A549 (cell line): ENCODE data around the gene CIRBP. TPM values are rescaled to one million over a fixed set of nuclear protein-coding genes. Genes with fewer than 3 reads are reported as not detected.
A peak's percentile ranks its signal among the peaks of the same experiment; 100 is the strongest.
"Not testable (repeated sequence)": the region's sequence is repeated elsewhere in the genome, so short reads cannot be mapped to it uniquely, and the experiment has no call there.

Experiments
- ATAC-seq, 2 experiments: fragments of 200-7000 bp in 1 of 2; fragments of >200 bp in 1 of 2; cut with Nextera tagmentation in 1 of 2; cut with Tn5 transposase in 1 of 2; 3 replicates each; pipeline versions ENCODE4 v1.8.0 to v1.9.1; 2018 to 2020; ENCODE audit warnings: mild to moderate bottlenecking in 1 of 2, moderate library complexity in 1 of 2
- CTCF ChIA-PET: fragments of 300-600 bp; sonication (Branson Sonifier 250); formaldehyde crosslinking; extraction: SDS; loops from one replicate; lab custom pipeline; 2021; ENCODE audit warnings: antibody characterized with exemption, inconsistent platforms; lab: Yijun Ruan, JAX
- POLR2A ChIA-PET: fragments of 350-600 bp; formaldehyde crosslinking; extraction: SDS; loops from one replicate; lab custom pipeline; 2021; ENCODE audit warnings: antibody characterized with exemption, inconsistent platforms; lab: Yijun Ruan, JAX
- DNase-seq, 2 experiments: peaks; one replicate each; pipeline versions ENCODE4 v3.0.0 to v3.0.0-alpha.2; 2011 to 2016; ENCODE audit warnings: low read depth in 1 of 2, low spot score in 1 of 2
- FAIRE-seq: peaks from 2 replicates; lab custom pipeline; 2011; peaks lifted over from hg19 to GRCh38; lab: Jason Lieb, UNC
- H3K27ac ChIP-seq, 2 experiments: fragments of >200 bp; sonication (Bioruptor Twin); formaldehyde crosslinking; 3 replicates each; pipeline ENCODE4 v1.5.1; 2016 to 2017
- H3K4me1 ChIP-seq: fragments of >200 bp; sonication (Bioruptor Twin); formaldehyde crosslinking; 3 replicates; pipeline ENCODE4 v1.6.1; 2016
- H3K4me2 ChIP-seq: fragments of >200 bp; sonication (Bioruptor Twin); formaldehyde crosslinking; 3 replicates; pipeline ENCODE4 v1.6.1; 2016
- H3K4me3 ChIP-seq: fragments of >200 bp; sonication (Bioruptor Twin); formaldehyde crosslinking; 3 replicates; pipeline ENCODE4 v1.5.1; 2016
- H3K9me3 ChIP-seq: fragments of >200 bp; sonication (Bioruptor Twin); formaldehyde crosslinking; 3 replicates; pipeline ENCODE4 v1.6.1; 2016
- ATOH8 ChIP-seq: fragments of 250-450 bp; sonication (Bioruptor Pico); IDR thresholded peaks from 2 replicates; pipeline ENCODE4 v1.5.0; 2020; ENCODE audit warnings: low read depth, mild to moderate bottlenecking, moderate library complexity
- CEBPB ChIP-seq, 2 experiments: fragments of >200 bp in 1 of 2; sonication (Bioruptor Twin) in 1 of 2; formaldehyde crosslinking in 1 of 2; IDR thresholded peaks; 2 replicates each; pipeline ENCODE4 v1.6.1; 2012 to 2016
- CHD4 ChIP-seq: fragments of 200-600 bp; sonication (generic); IDR thresholded peaks from 2 replicates; pipeline ENCODE4 v1.6.1; 2016; ENCODE audit warnings: antibody characterized with exemption, mild to moderate bottlenecking, borderline replicate concordance
- CTCF ChIP-seq: fragments of >200 bp; sonication (Bioruptor Twin); formaldehyde crosslinking; IDR thresholded peaks from 3 replicates; pipeline ENCODE4 v1.5.1; 2016
- EHMT2 ChIP-seq: fragments of 200-600 bp; sonication (generic); IDR thresholded peaks from 2 replicates; pipeline ENCODE4 v1.6.1; 2016; ENCODE audit warnings: antibody characterized with exemption, low read depth, mild to moderate bottlenecking, moderate library complexity
- ELK1 ChIP-seq: fragments of 150-350 bp; IDR thresholded peaks from 2 replicates; pipeline ENCODE4 v1.6.1; 2014; ENCODE audit warnings: low read depth, mild to moderate bottlenecking, low read length
- FOSB ChIP-seq: fragments of 250-450 bp; sonication (Bioruptor Pico); IDR thresholded peaks from 2 replicates; pipeline ENCODE4 v1.5.0; 2020; ENCODE audit warnings: mild to moderate bottlenecking, moderate library complexity
- FOSL2 ChIP-seq, 2 experiments: fragments of 450-650 bp in 1 of 2; fragments of >200 bp in 1 of 2; sonication (Bioruptor Twin) in 1 of 2; formaldehyde crosslinking; IDR thresholded peaks; 2 replicates each; pipeline versions ENCODE4 v1.5.0 to v1.6.1; 2016 to 2020; ENCODE audit warnings: mild to moderate bottlenecking in 1 of 2, moderate library complexity in 1 of 2
- JUNB ChIP-seq: fragments of >200 bp; sonication (Bioruptor Twin); formaldehyde crosslinking; IDR thresholded peaks from 2 replicates; pipeline ENCODE4 v1.6.1; 2016
- KDM1A ChIP-seq: fragments of 200-600 bp; sonication (generic); IDR thresholded peaks from 2 replicates; pipeline ENCODE4 v1.6.1; 2016; ENCODE audit warnings: low read depth, mild to moderate bottlenecking
- KDM5A ChIP-seq: fragments of 200-600 bp; sonication (generic); IDR thresholded peaks from 2 replicates; pipeline ENCODE4 v1.6.1; 2016; ENCODE audit warnings: antibody characterized with exemption, mild to moderate bottlenecking
- MAX ChIP-seq: IDR thresholded peaks from 2 replicates; pipeline ENCODE4 v1.6.1; 2012
- NFE2L2 ChIP-seq: fragments of 150-350 bp; conservative IDR thresholded peaks from 2 replicates; pipeline ENCODE4 v1.6.1; 2014; ENCODE audit warnings: low read length
- NPAS2 ChIP-seq: fragments of 250-450 bp; sonication (Bioruptor Pico); IDR thresholded peaks from 2 replicates; pipeline ENCODE4 v1.8.0; 2022; ENCODE audit warnings: mild to moderate bottlenecking, moderate library complexity, borderline replicate concordance
- PBX3 ChIP-seq: IDR thresholded peaks from 2 replicates; pipeline ENCODE4 v1.6.1; 2012
- POLR2A ChIP-seq: IDR thresholded peaks from 2 replicates; pipeline ENCODE4 v1.6.1; 2012; ENCODE audit warnings: mild to moderate bottlenecking, low read length
- POLR2AphosphoS2 ChIP-seq: conservative IDR thresholded peaks from 2 replicates; pipeline ENCODE4 v1.6.1; 2012; ENCODE audit warnings: low read length, improper control_type of control experiment, inconsistent platforms
- REST ChIP-seq: fragments of 200-600 bp; sonication (generic); IDR thresholded peaks from 2 replicates; pipeline ENCODE4 v1.6.1; 2016; ENCODE audit warnings: antibody characterized with exemption, mild to moderate bottlenecking, moderate library complexity
- RFX5 ChIP-seq: fragments of 450-650 bp; IDR thresholded peaks from 2 replicates; pipeline ENCODE4 v1.7.1; 2014; ENCODE audit warnings: antibody characterized with exemption, mild to moderate bottlenecking, moderate library complexity
- RNF2 ChIP-seq: fragments of 200-600 bp; sonication (generic); IDR thresholded peaks from 2 replicates; pipeline ENCODE4 v1.6.1; 2016; ENCODE audit warnings: low read depth, mild to moderate bottlenecking, antibody characterized with exemption, moderate library complexity, borderline replicate concordance
- SMC3 ChIP-seq: fragments of >200 bp; sonication (Bioruptor Twin); formaldehyde crosslinking; IDR thresholded peaks from 3 replicates; pipeline ENCODE4 v1.6.1; 2018; ENCODE audit warnings: inconsistent platforms
- ZNF302 ChIP-seq: fragments of 250-450 bp; sonication (Bioruptor Pico); IDR thresholded peaks from 2 replicates; pipeline ENCODE4 v1.9.0; 2021; ENCODE audit warnings: inconsistent platforms, mild to moderate bottlenecking, moderate library complexity
- WGBS: methylation state at CpG from one replicate; pipeline ENCODE4 v1.1.6; 2017; ENCODE audit errors: missing lambda C conversion rate; 5-methylcytosine and 5-hydroxymethylcytosine counted together
- polyA plus RNA-seq, 4 experiments: library from polyadenylated mRNA; depleted of rRNA in 3 of 4; stranded (reverse); fragments of >200 nt; fragmentation: RNase III in 1 of 4; extraction: RNeasy Plus Mini Kit Qiagen cat#74134 plus additional on column Dnase treatment in 1 of 4; gene quantifications; 2 replicates in 3 of 4; 3 replicates in 1 of 4; pipeline ENCODE4 v1.2.3, GENCODE V29; 2011 to 2017

Gene CIRBP
- polyA plus RNA-seq, 2 of the 4 experiments (the other 2 are of a cell fraction) = 151 to 178 TPM

- CTCF ChIA-PET = interaction anchor here (2.7 kb wide), 1 partner anchor 11 kb away, joined by 11 read pairs; no protein-coding TSS in a partner anchor
- Histone ChIP-seq H3K27ac (no peak overlapping the region), H3K9me3 (no peaks in the 10 kb centered on the region), H3K4me2 (no peak overlapping the region), H3K4me1 (no peaks in the 10 kb centered on the region), H3K4me3 (no peak overlapping the region)
- FAIRE-seq (no peak), DNase-seq (no peak), ATAC-seq (peak in 1 of 2 experiments; percentile 38; a peak in 4 of 6 replicates)
- TF ChIP-seq CTCF (no peak), MAX (no peak), POLR2AphosphoS2 (no peak), RNF2 (no peak), ZNF302 (no peak), RFX5 (no peak), CEBPB (IDR thresholded peaks at IDR 0.05) (no peak), JUNB (no peak), KDM5A (no peak), SMC3 (no peak), FOSL2 (IDR thresholded peaks at IDR 0.05) (no peak), FOSL2 (CRISPR knock-in tag; IDR thresholded peaks at IDR 0.05) (no peak), NFE2L2 (no peak), REST (no peak), ATOH8 (no peak), FOSB (CRISPR knock-in tag) (no peak), KDM1A (no peak)
- WGBS = 95% methylated on average over 13 of the region's 28 CpGs
- POLR2A ChIA-PET = no interaction called here
Observed at GRCh38 chr19:1304197-1304924, 35.2 kb downstream of the CIRBP start.

GRCh38 chr19:1305354-1305753, 36.2 kb downstream of the CIRBP start:
- WGBS = 83% methylated on average over 9 of the region's 9 CpGs
- H3K27ac ChIP-seq, H3K9me3 ChIP-seq, H3K4me1 ChIP-seq, POLR2A ChIA-PET, H3K4me3 ChIP-seq, DNase-seq, H3K4me2 ChIP-seq, FAIRE-seq, ATAC-seq, CTCF ChIA-PET: not testable (repeated sequence)

- H3K27ac ChIP-seq = no peak overlapping the region
- H3K4me3 ChIP-seq = no peak overlapping the region
- 95% methylated on average over 22 of the region's 38 CpGs for WGBS
- no peak for ATAC-seq
- H3K9me3 ChIP-seq = no peaks in the 10 kb centered on the region
- FAIRE-seq = no peak
- H3K4me1 ChIP-seq = peaks cover 2% of the 10 kb centered on the region; the same call in 2 of the 3 replicates
- CTCF ChIA-PET = no interaction called here
- TF ChIP-seq ZNF302 (no peak), NPAS2 (CRISPR knock-in tag) (no peak), PBX3 (no peak), POLR2A (no peak), EHMT2 (no peak), CHD4 (no peak), FOSB (CRISPR knock-in tag) (no peak), ELK1 (no peak), FOSL2 (IDR thresholded peaks at IDR 0.05) (no peak), FOSL2 (CRISPR knock-in tag; IDR thresholded peaks at IDR 0.05) (no peak)
- POLR2A ChIA-PET = interaction anchor here (0.7 kb wide), 1 partner anchor 39 kb away, joined by 5 read pairs; no protein-coding TSS in a partner anchor
- H3K4me2 ChIP-seq = no peak overlapping the region
- no peak for DNase-seq
Observed at GRCh38 chr19:1307320-1307719, 38.2 kb downstream of the CIRBP start.
